Type B pancreatic cell (in vitro differentiated cells): ENCODE data around the gene GPR162. TPM values are rescaled to one million over a fixed set of nuclear protein-coding genes. Genes with fewer than 3 reads are reported as not detected.

ENCODE experiments used
- DNase-seq: peaks from one replicate; pipeline ENCODE4 v3.0.0; 2021; ENCODE audit warnings: mixed read lengths; ENCODE audit not compliant: unreplicated experiment; ENCODE audit errors: extremely low spot score
- H3K27ac Mint-ChIP-seq: 2 replicates; pipeline ENCODE4 v1.8.0; 2021; ENCODE audit warnings: mild to moderate bottlenecking, mixed read lengths
- H3K27me3 Mint-ChIP-seq: 2 replicates; pipeline ENCODE4 v1.8.0; 2021; ENCODE audit warnings: mixed read lengths
- H3K36me3 Mint-ChIP-seq: 2 replicates; pipeline ENCODE4 v1.8.0; 2021; ENCODE audit warnings: mixed read lengths
- H3K4me1 Mint-ChIP-seq: one replicate; pipeline ENCODE4 v1.8.0; 2021; ENCODE audit warnings: mixed read lengths; ENCODE audit not compliant: unreplicated experiment
- H3K4me3 Mint-ChIP-seq: 2 replicates; pipeline ENCODE4 v1.8.0; 2021; ENCODE audit warnings: mild to moderate bottlenecking, mixed read lengths
- H3K9me3 Mint-ChIP-seq: 2 replicates; pipeline ENCODE4 v1.8.0; 2021; ENCODE audit warnings: mixed read lengths
- CTCF ChIP-seq: fragments of 200-600 bp; sonication (generic); conservative IDR thresholded peaks from 2 replicates; pipeline ENCODE4 v1.5.0; 2021; ENCODE audit warnings: antibody characterized with exemption, mild to moderate bottlenecking
- total RNA-seq: library from RNA; stranded (reverse); gene quantifications from 2 replicates; pipeline ENCODE4 v1.2.1, GENCODE V29; 2021; ENCODE audit warnings: low replicate concordance

Gene GPR162
- total RNA-seq, 1 donor from 2014 or later = 17.8 TPM

DNA sequence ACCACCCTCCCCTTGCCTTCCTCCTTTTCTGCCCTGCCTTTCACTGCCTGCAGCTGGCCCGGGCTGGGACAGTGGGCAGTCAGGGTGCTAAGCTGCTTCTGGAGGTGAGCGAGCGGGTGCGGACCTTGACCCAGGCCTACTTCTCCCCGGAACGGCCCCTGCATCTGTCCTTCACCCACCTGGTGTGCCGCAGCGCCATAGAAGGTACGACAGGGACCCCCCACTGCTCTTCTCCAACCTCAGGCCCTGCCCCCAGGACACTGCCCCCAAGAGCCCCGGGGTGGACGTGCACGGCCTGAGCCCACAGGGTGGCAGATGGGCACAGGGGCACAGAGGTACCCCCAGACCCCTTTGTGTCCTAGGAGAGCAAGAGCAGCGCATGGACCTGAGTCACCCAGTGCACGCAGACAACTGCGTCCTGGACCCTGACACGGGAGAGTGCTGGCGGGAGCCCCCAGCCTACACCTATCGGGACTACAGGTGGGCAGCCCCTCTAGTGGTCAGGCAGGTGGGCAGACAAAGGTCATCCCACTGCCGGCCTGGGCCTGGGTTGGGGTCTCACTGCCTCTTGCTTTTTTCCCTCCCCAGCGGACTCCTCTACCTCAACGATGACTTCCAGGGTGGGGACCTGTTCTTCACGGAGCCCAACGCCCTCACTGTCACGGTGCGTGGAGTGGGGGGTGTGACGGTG, 15.9 kb downstream of the GPR162 start:
- Mint-ChIP-seq H3K27ac (no peak overlapping the region), H3K27me3 (no peaks in the 10 kb centered on the region), H3K4me1 (no peaks in the 10 kb centered on the region), H3K36me3 (peaks cover 25% of the 10 kb centered on the region), H3K9me3 (no peaks in the 10 kb centered on the region), H3K4me3 (no peak overlapping the region)
- no peak for DNase-seq
- no peak for TF ChIP-seq CTCF

- Mint-ChIP-seq H3K4me1 (no peaks in the 10 kb centered on the region), H3K9me3 (no peaks in the 10 kb centered on the region), H3K27ac (no peak overlapping the region), H3K36me3 (peaks cover 28% of the 10 kb centered on the region), H3K4me3 (no peak overlapping the region), H3K27me3 (no peaks in the 10 kb centered on the region)
- DNase-seq = no peak
- TF ChIP-seq CTCF = no peak
Observed at GRCh38 chr12:6838854-6839253, 17.2 kb downstream of the GPR162 start.

- no peak overlapping the region for H3K4me3 Mint-ChIP-seq
- H3K27me3 Mint-ChIP-seq = no peaks in the 10 kb centered on the region
- no peak overlapping the region for H3K27ac Mint-ChIP-seq
- H3K36me3 Mint-ChIP-seq = peaks cover 28% of the 10 kb centered on the region
- no peaks in the 10 kb centered on the region for H3K4me1 Mint-ChIP-seq
- DNase-seq = no peak
- H3K9me3 Mint-ChIP-seq = no peaks in the 10 kb centered on the region
- no peak for TF ChIP-seq CTCF
Observed at GRCh38 chr12:6839482-6840201, 18.0 kb downstream of the GPR162 start.

GRCh38 chr12:6840330-6840729, 18.7 kb downstream of the GPR162 start:
- Mint-ChIP-seq H3K36me3 (peaks cover 28% of the 10 kb centered on the region), H3K4me3 (no peak overlapping the region), H3K27ac (no peak overlapping the region), H3K27me3 (no peaks in the 10 kb centered on the region), H3K9me3 (no peaks in the 10 kb centered on the region), H3K4me1 (no peaks in the 10 kb centered on the region)
- DNase-seq = no peak
- TF ChIP-seq CTCF = no peak

DNA sequence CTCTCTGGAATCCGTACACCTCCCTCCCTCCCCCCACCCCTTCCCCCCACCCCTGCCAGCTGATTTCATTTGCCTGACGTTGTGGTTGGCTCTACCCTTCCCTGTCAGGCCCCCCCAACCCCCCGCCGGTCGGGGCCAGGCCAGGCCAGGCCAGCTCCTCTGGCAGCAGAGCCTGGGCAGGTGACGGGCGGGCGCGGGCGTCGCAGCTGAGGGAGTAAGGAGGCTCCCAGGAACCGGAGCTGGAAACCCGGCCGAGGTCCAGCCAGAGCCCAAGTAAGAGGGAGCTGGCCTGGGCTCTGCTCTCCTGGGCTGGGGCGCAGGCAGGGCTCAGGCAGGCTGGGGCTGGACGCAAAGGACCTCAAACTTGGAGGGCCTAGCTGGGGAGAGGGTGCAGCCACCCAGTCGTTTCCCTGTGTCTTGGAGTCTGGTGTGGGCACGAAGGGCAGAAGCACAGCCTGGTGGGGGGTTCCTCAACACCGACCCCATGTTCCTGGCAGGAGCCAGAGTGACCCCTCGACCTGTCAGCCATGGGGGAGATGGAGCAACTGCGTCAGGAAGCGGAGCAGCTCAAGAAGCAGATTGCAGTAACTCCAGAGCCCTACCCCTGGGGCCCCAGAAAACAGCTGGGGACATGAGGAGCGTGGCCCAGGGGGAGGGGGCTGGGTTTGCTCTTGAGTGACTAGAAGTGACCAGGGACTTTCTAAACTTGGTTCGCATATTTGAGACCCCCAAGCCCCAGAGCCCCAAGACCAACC, 19.3 kb downstream of the GPR162 start, which contains the start of gene GNB3:
Gene GNB3 (plus strand): TSS at position 165 of the 755 bp plus-strand sequence. CDS start 363 bp downstream, at position 528.
- H3K9me3 Mint-ChIP-seq = no peaks in the 10 kb centered on the region
- peaks cover 26% of the 10 kb centered on the region for H3K36me3 Mint-ChIP-seq
- H3K4me1 Mint-ChIP-seq = no peaks in the 10 kb centered on the region
- no peak within 1 kb of the TSS for H3K27ac Mint-ChIP-seq
- no peak for DNase-seq
- H3K4me3 Mint-ChIP-seq = no peak within 1 kb of the TSS
- H3K27me3 Mint-ChIP-seq = no peaks in the 10 kb centered on the region
- TF ChIP-seq CTCF = no peak
